Measurements from ENCODE around the gene PLA2G5.

Gene PLA2G5

DNA sequence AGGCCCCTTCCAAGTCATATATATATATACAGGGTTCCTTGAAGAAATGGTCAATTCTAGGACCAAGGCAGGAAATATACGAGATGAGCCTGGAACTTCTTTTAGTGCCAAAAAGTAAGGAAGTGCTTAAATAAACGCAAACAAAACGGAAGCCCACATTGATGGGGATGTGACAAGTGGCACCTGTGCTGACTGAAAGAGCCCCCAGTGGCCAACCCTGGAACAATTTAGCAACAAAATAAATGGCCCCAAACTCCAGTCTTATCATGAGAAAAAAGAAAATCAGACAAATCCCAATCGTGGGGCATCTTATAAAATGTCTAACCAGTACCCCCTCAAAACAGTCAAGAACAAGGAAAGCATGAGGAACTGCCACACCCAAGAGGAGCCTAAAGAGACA, 17.7 kb downstream of the PLA2G5 start:
- DNase-seq (ENCODE audit: low read depth): no peak
- TF ChIP-seq, protein P1, sequence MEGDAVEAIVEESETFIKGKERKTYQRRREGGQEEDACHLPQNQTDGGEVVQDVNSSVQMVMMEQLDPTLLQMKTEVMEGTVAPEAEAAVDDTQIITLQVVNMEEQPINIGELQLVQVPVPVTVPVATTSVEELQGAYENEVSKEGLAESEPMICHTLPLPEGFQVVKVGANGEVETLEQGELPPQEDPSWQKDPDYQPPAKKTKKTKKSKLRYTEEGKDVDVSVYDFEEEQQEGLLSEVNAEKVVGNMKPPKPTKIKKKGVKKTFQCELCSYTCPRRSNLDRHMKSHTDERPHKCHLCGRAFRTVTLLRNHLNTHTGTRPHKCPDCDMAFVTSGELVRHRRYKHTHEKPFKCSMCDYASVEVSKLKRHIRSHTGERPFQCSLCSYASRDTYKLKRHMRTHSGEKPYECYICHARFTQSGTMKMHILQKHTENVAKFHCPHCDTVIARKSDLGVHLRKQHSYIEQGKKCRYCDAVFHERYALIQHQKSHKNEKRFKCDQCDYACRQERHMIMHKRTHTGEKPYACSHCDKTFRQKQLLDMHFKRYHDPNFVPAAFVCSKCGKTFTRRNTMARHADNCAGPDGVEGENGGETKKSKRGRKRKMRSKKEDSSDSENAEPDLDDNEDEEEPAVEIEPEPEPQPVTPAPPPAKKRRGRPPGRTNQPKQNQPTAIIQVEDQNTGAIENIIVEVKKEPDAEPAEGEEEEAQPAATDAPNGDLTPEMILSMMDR (IDR thresholded peaks at IDR 0.05; ENCODE audit: low read depth, low read length): peak; percentile 43
- TF ChIP-seq POLR2A (IDR thresholded peaks at IDR 0.05; ENCODE audit: extremely low read depth, insufficient read length): no peak

DNA sequence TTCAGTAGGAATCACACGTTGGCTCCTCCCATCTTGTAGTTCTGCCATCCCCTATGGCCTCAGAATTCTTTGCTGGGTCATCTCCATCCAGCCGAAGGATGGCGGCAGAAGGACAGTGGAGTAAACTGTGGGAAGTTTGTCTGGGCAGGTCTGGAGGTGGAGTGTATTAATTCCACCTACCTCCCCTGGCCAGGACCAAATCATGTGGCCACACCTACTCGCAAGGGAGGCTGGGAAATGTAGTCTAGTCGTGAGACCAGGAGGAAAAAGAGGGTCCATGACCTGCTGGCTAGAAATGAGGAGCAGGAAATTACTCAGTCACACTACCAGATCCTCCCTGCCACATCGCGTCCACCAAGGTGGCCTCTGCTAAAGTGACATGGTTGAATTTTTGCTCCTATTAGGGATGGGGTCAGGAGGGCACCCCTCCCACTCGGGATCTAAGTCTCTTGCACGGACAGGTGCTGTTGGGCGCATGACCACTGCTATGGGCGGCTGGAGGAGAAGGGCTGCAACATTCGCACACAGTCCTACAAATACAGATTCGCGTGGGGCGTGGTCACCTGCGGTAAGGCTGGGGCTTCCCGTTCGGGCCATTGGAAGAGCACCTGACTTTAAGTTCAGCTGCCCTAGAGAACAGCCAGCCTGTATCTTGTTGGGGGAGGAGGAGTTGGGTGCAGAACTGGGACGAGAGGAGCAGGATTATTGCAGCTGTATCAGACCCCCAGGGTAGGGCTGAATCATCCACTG, 19.5 kb downstream of the PLA2G5 start:
- H3K4me3 ChIP-seq (ENCODE audit: low read depth, low read length): no peak overlapping the region
- DNase-seq (ENCODE audit: low read depth): no peak
- TF ChIP-seq POLR2A (IDR thresholded peaks at IDR 0.05; ENCODE audit: extremely low read depth, insufficient read length) (no peak), MYC (IDR thresholded peaks at IDR 0.05; ENCODE audit: low read depth, low read length) (no peak)
- TF ChIP-seq, protein P1 (IDR thresholded peaks at IDR 0.05; ENCODE audit: low read depth, low read length): no peak
- TF ChIP-seq, protein P2, sequence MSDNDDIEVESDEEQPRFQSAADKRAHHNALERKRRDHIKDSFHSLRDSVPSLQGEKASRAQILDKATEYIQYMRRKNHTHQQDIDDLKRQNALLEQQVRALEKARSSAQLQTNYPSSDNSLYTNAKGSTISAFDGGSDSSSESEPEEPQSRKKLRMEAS (IDR thresholded peaks at IDR 0.05; ENCODE audit: low read depth, low read length): no peak

More for the DNA sequence above, 17.7 kb downstream of the PLA2G5 start:
- no peak overlapping the region for H3K4me3 ChIP-seq (ENCODE audit: low read depth, low read length)

DNA sequence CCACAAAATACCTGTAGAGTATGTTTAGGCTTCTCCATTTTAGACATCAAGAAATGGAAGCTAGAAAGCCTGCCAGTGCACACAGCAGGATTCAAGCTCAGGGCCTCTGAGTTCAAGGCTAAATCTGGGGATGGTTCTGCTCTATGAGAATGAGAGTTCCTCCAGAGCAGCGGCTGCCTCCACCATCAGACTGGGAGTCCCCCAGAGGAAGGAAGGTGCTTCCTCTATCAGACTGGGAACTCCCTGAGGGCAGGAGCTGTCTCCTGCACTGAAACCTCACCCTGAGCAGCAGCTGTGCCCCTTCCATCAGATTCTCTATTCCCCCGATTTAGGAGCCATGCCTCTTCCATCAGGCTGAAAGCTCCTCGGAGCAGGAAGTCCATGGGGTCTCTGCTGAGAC, 20.1 kb downstream of the PLA2G5 start:
- TF ChIP-seq, protein P2 (IDR thresholded peaks at IDR 0.05; ENCODE audit: low read depth, low read length): no peak
- TF ChIP-seq MYC (IDR thresholded peaks at IDR 0.05; ENCODE audit: low read depth, low read length): no peak
- TF ChIP-seq, protein P1 (IDR thresholded peaks at IDR 0.05; ENCODE audit: low read depth, low read length): no peak
- no peak for TF ChIP-seq POLR2A (IDR thresholded peaks at IDR 0.05; ENCODE audit: extremely low read depth, insufficient read length)
- H3K4me3 ChIP-seq (ENCODE audit: low read depth, low read length): no peak overlapping the region
- no peak for DNase-seq (ENCODE audit: low read depth)

DNA sequence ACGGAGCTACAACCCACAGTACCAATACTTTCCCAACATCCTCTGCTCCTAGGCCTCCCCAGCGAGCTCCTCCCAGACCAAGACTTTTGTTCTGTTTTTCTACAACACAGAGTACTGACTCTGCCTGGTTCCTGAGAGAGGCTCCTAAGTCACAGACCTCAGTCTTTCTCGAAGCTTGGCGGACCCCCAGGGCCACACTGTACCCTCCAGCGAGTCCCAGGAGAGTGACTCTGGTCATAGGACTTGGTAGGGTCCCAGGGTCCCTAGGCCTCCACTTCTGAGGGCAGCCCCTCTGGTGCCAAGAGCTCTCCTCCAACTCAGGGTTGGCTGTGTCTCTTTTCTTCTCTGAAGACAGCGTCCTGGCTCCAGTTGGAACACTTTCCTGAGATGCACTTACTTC, 20.6 kb downstream of the PLA2G5 start:
- no peak for TF ChIP-seq MYC (IDR thresholded peaks at IDR 0.05; ENCODE audit: low read depth, low read length)
- TF ChIP-seq, protein P1 (IDR thresholded peaks at IDR 0.05; ENCODE audit: low read depth, low read length): no peak
- H3K4me3 ChIP-seq (ENCODE audit: low read depth, low read length): no peak overlapping the region
- DNase-seq (ENCODE audit: low read depth): no peak

DNA sequence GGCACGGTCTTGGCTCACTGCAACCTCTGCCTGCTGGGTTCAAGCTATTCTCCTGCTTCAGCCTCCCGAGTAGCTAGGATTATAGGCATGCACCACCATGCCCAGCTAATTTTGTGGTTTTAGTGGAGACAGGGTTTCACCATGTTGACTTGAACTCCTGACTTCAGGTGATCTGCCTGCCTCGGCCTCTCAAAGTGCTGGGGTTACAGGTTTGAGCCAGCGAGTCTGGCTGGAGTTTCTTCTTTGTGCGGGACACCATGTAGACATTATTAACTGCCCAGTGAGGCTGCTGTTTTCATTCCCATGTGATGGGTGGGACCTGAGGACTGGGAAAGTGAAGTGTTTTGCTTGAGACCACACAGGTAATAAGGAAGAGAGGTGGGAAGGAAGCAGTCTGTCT, 23.3 kb downstream of the PLA2G5 start:
- no peak overlapping the region for H3K4me3 ChIP-seq (ENCODE audit: low read depth, low read length)
- no peak for DNase-seq (ENCODE audit: low read depth)
- TF ChIP-seq POLR2A (IDR thresholded peaks at IDR 0.05; ENCODE audit: extremely low read depth, insufficient read length): no peak
- TF ChIP-seq, protein P1 (IDR thresholded peaks at IDR 0.05; ENCODE audit: low read depth, low read length): no peak
- no peak for TF ChIP-seq MYC (IDR thresholded peaks at IDR 0.05; ENCODE audit: low read depth, low read length)
- TF ChIP-seq, protein P2 (IDR thresholded peaks at IDR 0.05; ENCODE audit: low read depth, low read length): no peak

DNA sequence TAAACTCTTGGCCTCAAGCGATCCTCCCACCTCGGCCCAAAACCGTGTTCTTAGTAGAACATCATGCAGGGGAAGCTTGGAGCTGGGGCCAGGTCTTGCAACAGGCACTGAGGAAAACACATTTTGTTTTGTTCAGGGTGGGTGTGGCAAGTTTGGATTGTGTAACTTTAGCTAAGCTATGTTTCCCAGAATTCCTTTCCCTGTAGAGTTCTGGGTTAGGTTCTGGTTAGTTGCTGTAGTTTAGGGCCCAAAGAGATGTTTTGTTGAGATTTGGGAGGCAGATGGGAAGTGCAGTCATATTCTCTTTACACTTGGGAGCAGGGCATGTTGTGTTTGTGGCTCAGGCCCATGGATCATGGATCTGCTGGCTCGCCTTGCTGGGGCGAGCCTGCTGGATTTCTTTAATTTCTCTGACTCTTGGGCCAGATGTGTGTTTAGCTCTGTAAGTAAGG, 24.0 kb downstream of the PLA2G5 start:
- H3K4me3 ChIP-seq (ENCODE audit: low read depth, low read length): no peak overlapping the region
- no peak for DNase-seq (ENCODE audit: low read depth)

More for the DNA sequence above, 24.0 kb downstream of the PLA2G5 start:
- no peak for TF ChIP-seq MYC (IDR thresholded peaks at IDR 0.05; ENCODE audit: low read depth, low read length)
- TF ChIP-seq POLR2A (IDR thresholded peaks at IDR 0.05; ENCODE audit: extremely low read depth, insufficient read length): no peak
- TF ChIP-seq, protein P1 (IDR thresholded peaks at IDR 0.05; ENCODE audit: low read depth, low read length): no peak
- TF ChIP-seq, protein P2 (IDR thresholded peaks at IDR 0.05; ENCODE audit: low read depth, low read length): no peak

All from NB4 (cell line).